Activated CD4-positive, alpha-beta memory T cell treated with anti-CD3 and anti-CD28 coated beads, Interleukin-2, amount 10 ng/mL, durations not matched to agents 7 days and 5 days (primary cell): ENCODE results near the gene TSPAN5. TPM values are rescaled to one million over a fixed set of nuclear protein-coding genes. Genes with fewer than 3 reads are reported as not detected.

Experiments
- CTCF ChIA-PET: fragments of 350-600 bp; sonication (Branson Sonifier 250); formaldehyde crosslinking; loops from one replicate; lab custom pipeline; 2021; ENCODE audit warnings: antibody characterized with exemption, inconsistent platforms; lab: Charles Lee
- POLR2A ChIA-PET: fragments of 350-600 bp; sonication (Branson Sonifier 250); formaldehyde crosslinking; loops from one replicate; lab custom pipeline; 2021; ENCODE audit warnings: antibody characterized with exemption; lab: Charles Lee
- DNase-seq: peaks from one replicate; pipeline ENCODE4 v3.0.0-alpha.2; 2020
- H3K27ac Mint-ChIP-seq: one replicate; pipeline ENCODE4 v1.8.0; 2021; ENCODE audit warnings: mild to moderate bottlenecking, mixed read lengths
- H3K27me3 Mint-ChIP-seq: one replicate; pipeline ENCODE4 v1.8.0; 2021; ENCODE audit warnings: mixed read lengths
- H3K36me3 Mint-ChIP-seq: one replicate; pipeline ENCODE4 v1.8.0; 2021; ENCODE audit warnings: low read depth, mixed read lengths
- H3K4me1 Mint-ChIP-seq: one replicate; pipeline ENCODE4 v1.8.0; 2021; ENCODE audit warnings: mixed read lengths
- H3K4me3 Mint-ChIP-seq: one replicate; pipeline ENCODE4 v1.8.0; 2021; ENCODE audit warnings: mild to moderate bottlenecking, mixed read lengths
- H3K9me3 Mint-ChIP-seq: one replicate; pipeline ENCODE4 v1.8.0; 2021; ENCODE audit warnings: mixed read lengths
- total RNA-seq, 2 experiments: library from RNA; stranded (reverse); gene quantifications; one replicate each; pipeline ENCODE4 v1.2.3, GENCODE V29; 2021

The TSPAN5 gene
- total RNA-seq, 2 experiments from 2014 or later = 21.8 to 22.6 TPM

DNA sequence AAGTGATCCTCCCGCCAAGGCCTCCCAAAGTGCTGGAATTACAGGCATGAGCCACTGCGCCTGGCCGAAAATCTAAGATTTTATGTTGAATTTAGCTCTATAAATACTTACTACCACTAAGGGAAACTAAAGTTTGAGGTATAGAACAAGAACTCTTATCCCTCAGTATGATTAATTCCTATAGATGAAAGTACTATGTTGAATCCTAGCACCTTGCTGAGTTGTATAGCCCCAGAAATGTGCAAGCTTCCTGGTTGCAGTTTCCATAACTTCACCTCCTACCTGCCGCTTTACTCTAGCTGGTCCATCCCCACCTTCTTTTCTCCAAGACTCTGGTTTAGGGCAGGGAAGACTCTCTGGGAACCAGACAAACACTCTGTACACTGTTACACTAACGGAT lies 11.8 kb upstream of the TSPAN5 start:
- POLR2A ChIA-PET = interaction anchor here (1.6 kb wide), 1 partner anchor 11 kb away, joined by 5 read pairs; the partner anchor contains the start of gene TSPAN5
- DNase-seq = no peak
- Mint-ChIP-seq H3K36me3 (peaks cover 3% of the 10 kb centered on the region), H3K27me3 (no peaks in the 10 kb centered on the region), H3K27ac (no peak overlapping the region), H3K4me1 (peaks cover 15% of the 10 kb centered on the region), H3K9me3 (peaks cover 6% of the 10 kb centered on the region), H3K4me3 (no peak overlapping the region)
- CTCF ChIA-PET = no interaction called here

- Mint-ChIP-seq H3K4me3 (no peak overlapping the region), H3K36me3 (peaks cover 3% of the 10 kb centered on the region)
These were observed 11.2 kb upstream of the TSPAN5 start for GRCh38 chr4:98669577-98669976.

GRCh38 chr4:98664959-98665358 lies 6.5 kb upstream of the TSPAN5 start:
- Mint-ChIP-seq H3K4me1 (peaks cover 39% of the 10 kb centered on the region), H3K27ac (peak overlapping the region; percentile 79), H3K36me3 (peaks cover 3% of the 10 kb centered on the region), H3K9me3 (peaks cover 13% of the 10 kb centered on the region), H3K4me3 (no peak overlapping the region), H3K27me3 (no peaks in the 10 kb centered on the region)
- DNase-seq = no peak
- ChIA-PET POLR2A (interaction anchor here (1.2 kb wide), 1 partner anchor 263 kb away, joined by 5 read pairs; no protein-coding TSS in a partner anchor), CTCF (no interaction called here)

More at GRCh38 chr4:98669577-98669976, 11.2 kb upstream of the TSPAN5 start:
- CTCF ChIA-PET = no interaction called here
- POLR2A ChIA-PET = interaction anchor here (1.6 kb wide), 1 partner anchor 11 kb away, joined by 5 read pairs; the partner anchor contains the start of gene TSPAN5
- DNase-seq = no peak
- Mint-ChIP-seq H3K4me1 (peaks cover 16% of the 10 kb centered on the region), H3K27me3 (no peaks in the 10 kb centered on the region), H3K27ac (no peak overlapping the region), H3K9me3 (peaks cover 11% of the 10 kb centered on the region)

DNA sequence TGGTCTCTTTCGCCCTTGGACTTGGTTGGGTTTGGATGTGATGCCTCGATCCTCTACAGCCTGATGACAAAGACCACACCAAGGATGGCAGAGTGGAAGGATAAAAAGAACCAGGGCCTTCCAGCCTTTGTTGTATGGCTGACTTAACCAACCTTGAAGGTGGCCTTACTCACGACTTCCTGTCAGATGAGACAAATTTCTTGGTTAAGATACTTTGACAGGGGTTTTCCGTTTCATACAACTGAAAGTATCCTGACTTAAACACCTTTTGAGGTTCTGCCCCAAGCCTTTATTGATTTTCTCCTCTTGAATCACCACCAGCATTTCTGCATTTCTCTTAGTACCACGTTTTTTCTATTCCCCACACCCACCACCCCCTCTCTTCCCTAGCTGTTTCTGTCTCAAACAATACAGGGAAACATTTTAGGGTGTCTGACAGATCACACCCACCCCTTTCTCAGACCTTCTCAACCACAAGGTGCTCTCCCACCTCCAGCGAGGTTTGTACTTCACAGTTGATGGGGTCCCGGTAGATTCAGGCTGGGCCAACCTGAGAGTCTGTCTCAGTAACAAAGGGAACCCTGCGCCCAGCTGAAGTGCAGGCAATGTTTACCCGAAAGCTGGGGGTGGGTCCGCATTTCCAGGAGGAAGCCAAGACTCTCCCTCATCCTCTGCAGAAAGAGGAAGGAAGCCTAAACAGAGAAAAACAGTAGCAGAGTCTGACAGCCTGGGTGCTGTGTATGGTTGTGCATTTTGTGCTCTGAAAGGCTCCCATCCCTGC lies 5.0 kb upstream of the TSPAN5 start:
- H3K27me3 Mint-ChIP-seq = no peaks in the 10 kb centered on the region
- H3K36me3 Mint-ChIP-seq = peaks cover 3% of the 10 kb centered on the region
- H3K4me3 Mint-ChIP-seq = peak overlapping the region; percentile 42
- peak overlapping the region; percentile 97 for H3K27ac Mint-ChIP-seq
- H3K4me1 Mint-ChIP-seq = peaks cover 51% of the 10 kb centered on the region
- ChIA-PET POLR2A (interaction anchor here (1.9 to 2.7 kb wide), 4 partner anchors 24 to 401 kb away, joined by 5 to 8 read pairs (median 6); partner anchors contain the start of genes EIF4E and RAP1GDS1), CTCF (interaction anchor here (1.1 to 1.6 kb wide), 3 partner anchors 23 to 332 kb away, joined by 3 to 7 read pairs (median 3); partner anchors contain the start of gene METAP1)
- H3K9me3 Mint-ChIP-seq = peaks cover 13% of the 10 kb centered on the region
- peak; percentile 52 for DNase-seq

DNA sequence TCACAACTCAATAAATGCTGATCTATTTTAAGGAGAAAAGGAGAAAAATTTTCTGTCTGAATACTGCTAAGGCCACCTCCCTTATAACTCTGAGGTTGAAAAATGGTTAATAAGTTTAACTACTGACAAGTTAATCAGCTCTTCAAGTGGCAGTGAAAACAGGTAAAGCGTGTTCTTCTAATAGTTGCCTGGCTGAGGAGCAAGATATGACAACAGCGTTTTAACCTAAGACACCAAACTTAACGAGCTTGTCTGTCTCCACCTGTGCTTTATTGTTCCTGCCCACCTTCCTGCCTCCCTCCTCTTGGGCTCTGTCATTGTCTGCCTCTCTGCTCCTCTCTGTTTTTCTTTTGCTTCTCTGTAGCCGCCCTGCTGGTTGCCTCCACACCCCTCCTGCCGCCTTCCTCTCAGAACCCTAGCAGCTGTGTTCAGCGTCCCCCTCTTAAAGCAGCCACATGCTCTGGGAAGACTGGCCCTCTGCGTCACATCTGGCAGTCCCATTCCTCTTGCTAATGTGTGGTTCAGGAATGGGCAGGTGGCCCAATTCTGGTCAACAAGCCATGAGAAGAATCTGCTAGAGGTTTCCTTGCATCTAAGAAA lies 4.3 kb upstream of the TSPAN5 start:
- H3K27me3 Mint-ChIP-seq = no peaks in the 10 kb centered on the region
- peak; percentile 42 for DNase-seq
- ChIA-PET POLR2A (interaction anchor here (1.9 to 2.7 kb wide), 4 partner anchors 23 to 401 kb away, joined by 5 to 8 read pairs (median 6); partner anchors contain the start of genes EIF4E and RAP1GDS1), CTCF (interaction anchor here (1.3 to 1.6 kb wide), 2 partner anchors 24 to 332 kb away, joined by 3 to 7 read pairs; partner anchors contain the start of gene METAP1)
- peaks cover 52% of the 10 kb centered on the region for H3K4me1 Mint-ChIP-seq
- H3K36me3 Mint-ChIP-seq = peaks cover 6% of the 10 kb centered on the region
- H3K9me3 Mint-ChIP-seq = peaks cover 13% of the 10 kb centered on the region
- peak overlapping the region; percentile 97 for H3K27ac Mint-ChIP-seq
- H3K4me3 Mint-ChIP-seq = peak overlapping the region; percentile 42

GRCh38 chr4:98662055-98662453 lies 3.6 kb upstream of the TSPAN5 start:
- Mint-ChIP-seq H3K27me3 (no peaks in the 10 kb centered on the region), H3K36me3 (peaks cover 11% of the 10 kb centered on the region), H3K9me3 (peaks cover 13% of the 10 kb centered on the region), H3K4me3 (no peak overlapping the region), H3K27ac (peak overlapping the region; percentile 43), H3K4me1 (peaks cover 56% of the 10 kb centered on the region)
- no peak for DNase-seq
- ChIA-PET POLR2A (interaction anchor here (0.7 to 2.7 kb wide), 4 partner anchors 23 to 267 kb away, joined by 3 to 8 read pairs (median 5); partner anchors contain the start of gene EIF4E), CTCF (interaction anchor here (1.3 to 1.6 kb wide), 2 partner anchors 25 to 333 kb away, joined by 3 to 7 read pairs; partner anchors contain the start of gene METAP1)

DNA sequence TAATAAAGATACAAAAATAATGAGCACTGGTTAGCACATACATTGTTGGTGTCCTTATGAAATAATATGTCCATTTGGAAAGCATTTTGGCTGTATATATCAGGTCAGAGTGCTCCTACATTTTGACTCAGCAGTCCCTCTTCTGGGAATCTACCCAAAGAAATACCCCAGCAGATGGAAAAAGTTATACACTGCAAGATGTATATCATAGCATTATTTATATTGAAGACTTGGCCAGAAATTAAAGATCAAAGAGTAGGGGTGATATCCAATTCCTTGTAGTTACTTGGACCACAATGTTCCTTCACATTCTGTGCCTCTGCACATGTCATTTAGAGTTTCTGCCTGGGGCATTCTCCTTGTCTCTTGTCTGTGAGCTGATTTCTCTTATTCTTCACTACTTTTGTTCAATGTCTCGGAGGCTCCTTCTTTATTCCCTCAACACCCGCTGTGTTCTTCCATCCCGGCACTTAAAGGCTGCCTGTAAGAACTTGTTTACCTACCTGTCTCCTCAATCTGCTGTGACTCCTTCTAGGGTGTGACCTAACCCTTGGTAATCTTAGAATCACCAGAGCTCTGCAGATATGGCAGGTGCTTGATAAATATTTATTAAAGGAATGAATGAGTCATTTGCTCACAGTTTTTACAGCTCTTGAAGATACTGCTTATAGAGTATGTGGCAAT lies 3.1 kb upstream of the TSPAN5 start:
- H3K36me3 Mint-ChIP-seq = peaks cover 11% of the 10 kb centered on the region

DNA sequence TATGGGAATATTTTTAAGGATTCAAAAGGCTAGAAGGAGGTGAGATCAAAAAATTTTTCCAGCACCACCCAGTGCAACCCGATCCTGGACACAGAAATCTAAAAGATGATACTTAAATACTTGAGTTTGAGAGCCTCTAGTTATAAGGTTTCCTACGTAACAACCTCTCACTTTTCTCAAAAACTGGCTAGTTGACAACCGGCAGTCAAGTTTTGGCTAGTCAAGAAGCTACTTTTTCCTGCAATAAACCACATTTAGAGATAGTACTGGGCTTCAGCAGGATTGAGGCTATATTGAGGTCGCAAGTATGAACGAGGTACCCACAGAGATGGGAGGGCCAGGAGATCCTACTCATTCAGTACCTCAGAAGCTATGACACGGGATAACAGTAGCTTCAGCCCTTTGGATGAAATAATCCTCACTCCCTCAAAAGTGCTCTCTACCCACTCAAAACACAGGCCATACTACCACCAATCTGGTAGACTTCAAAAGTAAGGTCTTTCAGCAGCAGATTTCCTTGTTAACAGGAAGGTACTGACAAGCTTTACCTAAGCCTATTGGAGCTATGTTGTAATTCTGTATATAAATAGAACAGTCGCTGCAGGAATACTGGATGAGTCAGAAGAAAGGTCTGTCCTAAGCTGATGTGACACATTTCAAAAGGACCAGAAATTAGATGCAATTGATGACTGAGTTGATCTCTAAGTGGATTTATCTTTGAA lies 1.5 kb upstream of the TSPAN5 start:
- Mint-ChIP-seq H3K27me3 (no peaks in the 10 kb centered on the region), H3K27ac (no peak overlapping the region), H3K4me3 (peak overlapping the region; percentile 77), H3K36me3 (peaks cover 17% of the 10 kb centered on the region), H3K4me1 (peaks cover 77% of the 10 kb centered on the region), H3K9me3 (peaks cover 4% of the 10 kb centered on the region)
- POLR2A ChIA-PET = interaction anchor here (1.1 to 3.0 kb wide), 7 partner anchors 10 to 511 kb away, joined by 3 to 23 read pairs (median 3); partner anchors contain the start of genes EIF4E and RAP1GDS1
- CTCF ChIA-PET = interaction anchor here (0.6 to 1.5 kb wide), 2 partner anchors 19 to 320 kb away, joined by 3 to 4 read pairs; no protein-coding TSS in a partner anchor
- no peak for DNase-seq

More for the DNA sequence above, 3.1 kb upstream of the TSPAN5 start:
- Mint-ChIP-seq H3K27ac (no peak overlapping the region), H3K4me3 (no peak overlapping the region), H3K4me1 (peaks cover 61% of the 10 kb centered on the region), H3K27me3 (no peaks in the 10 kb centered on the region), H3K9me3 (peaks cover 13% of the 10 kb centered on the region)
- POLR2A ChIA-PET = interaction anchor here (0.7 to 2.7 kb wide), 3 partner anchors 22 to 266 kb away, joined by 3 to 8 read pairs (median 5); no protein-coding TSS in a partner anchor
- no peak for DNase-seq
- CTCF ChIA-PET = interaction anchor here (1.6 kb wide), 1 partner anchor 333 kb away, joined by 7 read pairs; the partner anchor contains the start of gene METAP1

DNA sequence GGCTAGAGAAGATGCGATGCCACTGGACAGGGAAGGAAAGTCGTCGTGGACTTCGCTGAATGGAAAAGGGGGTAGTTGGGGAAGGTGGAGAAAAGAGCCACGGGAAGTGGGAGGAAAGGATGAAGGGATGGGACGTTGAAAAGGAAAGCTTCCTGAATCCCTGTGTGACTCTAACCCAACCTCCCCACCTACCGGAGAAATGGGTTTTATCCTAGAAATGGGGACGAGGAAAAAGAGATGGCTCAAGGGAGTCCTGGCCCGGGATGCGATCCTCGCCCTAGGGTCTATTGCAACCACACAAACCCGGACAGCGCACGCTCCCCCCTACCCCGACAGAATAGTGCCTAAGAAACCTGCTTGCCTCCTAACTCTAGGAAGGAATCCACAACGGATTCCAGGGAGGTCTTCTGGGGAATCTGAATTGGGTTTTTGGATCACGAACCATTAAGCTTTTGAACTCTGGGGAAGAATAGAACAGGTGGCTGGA lies 738 bp upstream of the TSPAN5 start:
- H3K9me3 Mint-ChIP-seq = no peaks in the 10 kb centered on the region
- no peaks in the 10 kb centered on the region for H3K27me3 Mint-ChIP-seq
- H3K27ac Mint-ChIP-seq = no peak overlapping the region
- ChIA-PET POLR2A (interaction anchor here (1.0 to 3.0 kb wide), 15 partner anchors 11 to 1235 kb away, joined by 3 to 23 read pairs (median 5); partner anchors contain the start of genes EIF4E, LAMTOR3, METAP1 and RAP1GDS1), CTCF (interaction anchor here (1.3 to 1.5 kb wide), 3 partner anchors 18 to 397 kb away, joined by 4 to 5 read pairs (median 4); no protein-coding TSS in a partner anchor)
- no peak for DNase-seq
- peaks cover 17% of the 10 kb centered on the region for H3K36me3 Mint-ChIP-seq
- H3K4me3 Mint-ChIP-seq = peak overlapping the region; percentile 77
- H3K4me1 Mint-ChIP-seq = peaks cover 75% of the 10 kb centered on the region

DNA sequence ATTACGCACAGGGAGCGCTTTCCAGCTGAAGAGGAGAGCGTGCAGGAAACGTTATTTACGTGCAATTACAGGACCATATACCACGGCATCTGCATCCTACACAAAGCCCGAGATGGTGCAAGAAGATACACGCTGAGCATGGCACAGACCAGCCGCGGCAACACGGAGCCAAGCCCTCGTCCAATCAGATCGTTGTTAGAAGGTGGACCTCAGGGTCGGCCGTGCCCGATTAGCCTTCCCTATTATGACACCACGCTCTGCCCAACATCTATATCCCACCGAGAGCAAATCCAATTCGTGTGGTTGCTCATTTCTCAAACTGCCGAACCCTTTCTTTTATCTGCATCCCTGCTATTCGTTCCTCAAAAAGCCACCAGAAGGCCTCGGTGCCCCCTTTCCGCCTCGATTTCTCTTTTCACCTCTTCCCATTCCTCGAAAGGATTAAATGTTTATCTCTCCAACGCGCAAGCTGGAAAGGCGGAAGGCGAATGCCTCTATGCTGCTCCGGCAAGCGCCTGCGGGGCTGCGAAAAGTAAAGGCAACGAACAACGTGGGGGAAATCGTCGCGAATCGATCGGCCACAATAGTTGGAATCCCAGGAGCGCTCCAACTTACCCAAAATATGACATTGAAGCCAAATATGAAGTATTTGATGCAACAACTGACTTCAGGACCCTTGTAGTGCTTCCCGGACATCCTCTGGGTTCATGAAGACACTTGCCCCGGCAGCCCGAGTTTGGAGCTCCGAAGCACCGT lies 702 bp downstream of the TSPAN5 start:
- POLR2A ChIA-PET = interaction anchor here (0.7 to 3.0 kb wide), 19 partner anchors 13 to 1236 kb away, joined by 3 to 23 read pairs (median 5); partner anchors contain the start of genes ADH5, EIF4E, LAMTOR3 and METAP1
- H3K27me3 Mint-ChIP-seq = no peaks in the 10 kb centered on the region

More for the DNA sequence above, 702 bp downstream of the TSPAN5 start:
- Mint-ChIP-seq H3K4me3 (peak overlapping the region; percentile 93), H3K9me3 (no peaks in the 10 kb centered on the region), H3K27ac (peak overlapping the region; percentile 74), H3K36me3 (peaks cover 17% of the 10 kb centered on the region), H3K4me1 (peaks cover 67% of the 10 kb centered on the region)
- CTCF ChIA-PET = interaction anchor here (0.9 to 1.5 kb wide), 8 partner anchors 10 to 396 kb away, joined by 3 to 7 read pairs (median 4); partner anchors contain the start of genes EIF4E and METAP1
- DNase-seq = peak; percentile 52
